ENCODE results near the gene STAP1.
"Not testable (repeated sequence)": the region's sequence is repeated elsewhere in the genome, so short reads cannot be mapped to it uniquely, and the experiment has no call there.

The STAP1 gene

GRCh38 chr4:67616478-67616877 lies 58.0 kb downstream of the STAP1 start:
- no peak for DNase-seq (ENCODE audit: low spot score)

GRCh38 chr4:67624939-67625338 lies 66.4 kb downstream of the STAP1 start:
- no peak for DNase-seq (ENCODE audit: low spot score)

- DNase-seq (ENCODE audit: low spot score): no peak
These were observed 74.0 kb downstream of the STAP1 start for GRCh38 chr4:67632492-67632891.

- no peak for DNase-seq (ENCODE audit: low spot score)
These were observed 76.2 kb downstream of the STAP1 start for GRCh38 chr4:67634741-67635140.

GRCh38 chr4:67635331-67635730 lies 76.8 kb downstream of the STAP1 start:
- DNase-seq (ENCODE audit: low spot score): no peak

- DNase-seq (ENCODE audit: low spot score): not testable (repeated sequence)
These were observed 78.5 kb downstream of the STAP1 start for GRCh38 chr4:67636978-67637377.

- no peak for DNase-seq (ENCODE audit: low spot score)
These were observed 79.6 kb downstream of the STAP1 start for GRCh38 chr4:67638136-67638535.

GRCh38 chr4:67651536-67651935 lies 93.0 kb downstream of the STAP1 start:
- DNase-seq (ENCODE audit: low spot score): no peak

Measured in LoVo (cell line).